ENCODE data around the gene STX1B. TPM values are rescaled to one million over a fixed set of nuclear protein-coding genes. Genes with fewer than 3 reads are reported as not detected.

Gene STX1B
- total RNA-seq, 1 donor from 2014 or later: 1.4 TPM

DNA sequence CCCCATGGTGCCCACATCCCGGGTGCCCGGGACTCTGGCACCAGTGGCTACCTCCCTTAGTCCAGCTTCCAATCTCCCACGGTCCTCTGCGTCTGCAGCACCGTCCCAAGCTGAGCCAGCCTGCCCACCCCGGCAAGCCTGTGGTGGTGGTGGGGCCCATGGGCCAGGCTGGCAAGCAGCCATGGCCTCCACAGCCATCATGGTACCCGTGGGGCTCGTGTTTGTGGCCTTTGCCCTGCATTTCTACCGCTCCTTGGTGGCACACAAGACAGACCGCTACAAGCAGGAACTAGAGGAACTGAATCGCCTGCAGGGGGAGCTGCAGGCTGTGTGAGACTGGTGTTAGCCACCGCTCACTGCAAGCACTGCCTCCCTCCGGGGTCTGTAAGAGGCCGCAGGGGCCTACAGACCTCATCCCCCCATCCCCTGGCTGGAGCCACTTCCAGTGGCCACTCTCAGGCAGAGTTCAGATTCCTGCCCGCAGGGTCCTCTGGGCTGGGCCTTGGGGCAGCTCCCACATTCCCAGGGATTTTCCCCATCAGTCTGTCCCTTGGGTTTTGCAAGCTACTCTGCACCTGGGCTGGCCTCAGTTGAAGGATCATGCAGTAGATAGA, 56.8 kb downstream of the STX1B start:
- no peaks in the 10 kb centered on the region for H3K9me3 Mint-ChIP-seq (ENCODE audit: low read depth)
- H3K4me3 Mint-ChIP-seq (ENCODE audit: unreplicated experiment): no peak overlapping the region
- H3K27ac Mint-ChIP-seq (ENCODE audit: unreplicated experiment): peak overlapping the region; percentile 51
- peaks cover 39% of the 10 kb centered on the region for H3K4me1 Mint-ChIP-seq (ENCODE audit: low read depth)
- no peaks in the 10 kb centered on the region for H3K27me3 Mint-ChIP-seq (ENCODE audit: low read depth)
- H3K36me3 Mint-ChIP-seq (ENCODE audit: low read depth): no peaks in the 10 kb centered on the region
- TF ChIP-seq, protein P1, sequence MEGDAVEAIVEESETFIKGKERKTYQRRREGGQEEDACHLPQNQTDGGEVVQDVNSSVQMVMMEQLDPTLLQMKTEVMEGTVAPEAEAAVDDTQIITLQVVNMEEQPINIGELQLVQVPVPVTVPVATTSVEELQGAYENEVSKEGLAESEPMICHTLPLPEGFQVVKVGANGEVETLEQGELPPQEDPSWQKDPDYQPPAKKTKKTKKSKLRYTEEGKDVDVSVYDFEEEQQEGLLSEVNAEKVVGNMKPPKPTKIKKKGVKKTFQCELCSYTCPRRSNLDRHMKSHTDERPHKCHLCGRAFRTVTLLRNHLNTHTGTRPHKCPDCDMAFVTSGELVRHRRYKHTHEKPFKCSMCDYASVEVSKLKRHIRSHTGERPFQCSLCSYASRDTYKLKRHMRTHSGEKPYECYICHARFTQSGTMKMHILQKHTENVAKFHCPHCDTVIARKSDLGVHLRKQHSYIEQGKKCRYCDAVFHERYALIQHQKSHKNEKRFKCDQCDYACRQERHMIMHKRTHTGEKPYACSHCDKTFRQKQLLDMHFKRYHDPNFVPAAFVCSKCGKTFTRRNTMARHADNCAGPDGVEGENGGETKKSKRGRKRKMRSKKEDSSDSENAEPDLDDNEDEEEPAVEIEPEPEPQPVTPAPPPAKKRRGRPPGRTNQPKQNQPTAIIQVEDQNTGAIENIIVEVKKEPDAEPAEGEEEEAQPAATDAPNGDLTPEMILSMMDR (IDR thresholded peaks at IDR 0.05): peak; percentile 88
- no peak for DNase-seq (ENCODE audit: low spot score)

DNA sequence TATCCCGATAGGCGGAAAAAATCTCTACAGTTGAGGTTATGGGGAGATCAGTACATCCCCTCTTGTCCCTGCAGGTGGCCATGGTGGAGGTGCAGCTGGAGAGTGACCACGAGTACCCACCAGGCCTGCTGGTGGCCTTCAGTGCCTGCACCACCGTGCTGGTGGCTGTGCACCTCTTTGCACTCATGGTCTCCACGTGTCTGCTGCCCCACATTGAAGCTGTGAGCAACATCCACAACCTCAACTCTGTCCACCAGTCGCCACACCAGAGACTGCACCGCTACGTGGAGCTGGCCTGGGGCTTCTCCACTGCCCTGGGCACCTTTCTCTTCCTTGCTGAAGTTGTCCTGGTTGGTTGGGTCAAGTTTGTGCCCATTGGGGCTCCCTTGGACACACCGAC, 57.3 kb downstream of the STX1B start:
- TF ChIP-seq, protein P1 (IDR thresholded peaks at IDR 0.05): no peak
- no peak overlapping the region for H3K4me3 Mint-ChIP-seq (ENCODE audit: unreplicated experiment)
- no peaks in the 10 kb centered on the region for H3K27me3 Mint-ChIP-seq (ENCODE audit: low read depth)
- H3K4me1 Mint-ChIP-seq (ENCODE audit: low read depth): peaks cover 36% of the 10 kb centered on the region
- H3K36me3 Mint-ChIP-seq (ENCODE audit: low read depth): no peaks in the 10 kb centered on the region
- H3K27ac Mint-ChIP-seq (ENCODE audit: unreplicated experiment): no peak overlapping the region
- no peak for DNase-seq (ENCODE audit: low spot score)
- H3K9me3 Mint-ChIP-seq (ENCODE audit: low read depth): no peaks in the 10 kb centered on the region

DNA sequence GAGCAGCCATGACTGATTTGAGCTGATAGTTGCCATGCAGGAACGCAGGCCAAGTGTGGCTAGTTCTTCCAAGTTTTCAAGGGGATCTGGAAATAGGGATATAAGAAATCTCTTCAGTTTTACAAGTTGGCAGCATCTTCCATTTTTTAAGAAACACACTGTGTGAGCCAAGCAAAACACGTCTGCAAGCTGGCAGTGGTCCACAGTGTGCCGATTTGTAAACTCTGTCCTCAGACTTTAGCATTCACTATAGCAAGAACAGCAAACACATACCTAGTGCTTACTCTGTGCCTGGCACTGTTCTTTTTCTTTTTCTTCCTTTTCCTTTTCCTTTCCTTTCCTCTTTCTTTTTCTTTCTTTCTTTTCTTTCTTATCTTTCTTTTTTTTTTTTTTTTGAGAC, 58.7 kb downstream of the STX1B start:
- peak overlapping the region; percentile 74 for H3K27ac Mint-ChIP-seq (ENCODE audit: unreplicated experiment)
- no peaks in the 10 kb centered on the region for H3K9me3 Mint-ChIP-seq (ENCODE audit: low read depth)
- no peak overlapping the region for H3K4me3 Mint-ChIP-seq (ENCODE audit: unreplicated experiment)
- DNase-seq (ENCODE audit: low spot score): no peak
- no peaks in the 10 kb centered on the region for H3K36me3 Mint-ChIP-seq (ENCODE audit: low read depth)
- H3K27me3 Mint-ChIP-seq (ENCODE audit: low read depth): no peaks in the 10 kb centered on the region
- TF ChIP-seq, protein P1 (IDR thresholded peaks at IDR 0.05): no peak
- peaks cover 39% of the 10 kb centered on the region for H3K4me1 Mint-ChIP-seq (ENCODE audit: low read depth)

DNA sequence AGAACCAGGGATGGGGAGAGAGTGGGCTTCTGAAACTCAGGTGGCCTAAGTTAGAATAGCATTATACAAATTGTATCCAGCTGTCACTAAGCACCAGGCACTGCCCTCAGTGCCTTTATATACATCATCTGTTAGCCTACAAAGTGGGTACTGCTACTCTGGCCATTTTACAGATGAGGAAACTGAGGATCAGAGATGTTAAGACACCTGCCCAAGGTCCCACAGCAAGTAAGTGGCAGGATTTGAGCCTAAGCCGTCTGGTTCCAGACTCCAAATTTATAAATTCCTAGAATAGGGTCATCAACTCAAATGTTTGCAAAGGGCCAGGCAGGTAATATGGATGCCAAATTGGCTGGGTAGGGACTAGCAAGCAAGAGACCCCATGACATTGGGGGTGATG, 59.2 kb downstream of the STX1B start:
- Mint-ChIP-seq H3K36me3 (ENCODE audit: low read depth) (peaks cover 2% of the 10 kb centered on the region), H3K27ac (ENCODE audit: unreplicated experiment) (peak overlapping the region; percentile 74), H3K27me3 (ENCODE audit: low read depth) (no peaks in the 10 kb centered on the region), H3K9me3 (ENCODE audit: low read depth) (no peaks in the 10 kb centered on the region), H3K4me3 (ENCODE audit: unreplicated experiment) (no peak overlapping the region), H3K4me1 (ENCODE audit: low read depth) (peaks cover 39% of the 10 kb centered on the region)
- TF ChIP-seq, protein P1 (IDR thresholded peaks at IDR 0.05): no peak
- DNase-seq (ENCODE audit: low spot score): no peak

DNA sequence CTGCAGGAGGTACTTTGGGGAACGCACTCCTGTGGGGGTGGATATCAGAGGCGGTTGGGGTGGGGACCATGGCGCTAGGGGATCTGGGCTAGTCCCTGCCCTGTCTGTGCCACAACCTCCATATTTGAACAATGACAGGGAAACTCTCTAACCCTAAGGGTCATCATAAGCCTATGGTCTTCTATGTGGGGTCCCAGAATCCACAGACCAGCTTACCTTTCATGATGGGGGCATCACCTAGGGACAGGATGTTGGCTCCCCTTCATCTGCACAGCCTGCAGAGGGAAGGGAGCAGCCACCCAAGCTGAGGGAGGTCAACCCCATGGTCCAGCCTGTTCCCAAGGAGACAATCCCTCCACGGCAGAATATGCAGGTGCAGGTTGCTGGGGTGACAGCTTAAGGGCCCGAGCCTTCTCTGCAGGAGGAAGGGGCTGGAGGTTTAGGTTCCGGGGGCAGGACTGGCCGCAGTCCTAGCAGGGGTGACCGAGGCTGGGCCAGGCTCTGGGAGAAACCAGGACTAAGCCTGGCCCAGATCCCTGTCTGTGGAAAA, 59.8 kb downstream of the STX1B start:
- H3K4me3 Mint-ChIP-seq (ENCODE audit: unreplicated experiment): peak overlapping the region; percentile 86
- H3K4me1 Mint-ChIP-seq (ENCODE audit: low read depth): peaks cover 39% of the 10 kb centered on the region
- H3K9me3 Mint-ChIP-seq (ENCODE audit: low read depth): no peaks in the 10 kb centered on the region
- H3K36me3 Mint-ChIP-seq (ENCODE audit: low read depth): peaks cover 2% of the 10 kb centered on the region
- peak overlapping the region; percentile 79 for H3K27ac Mint-ChIP-seq (ENCODE audit: unreplicated experiment)
- no peak for DNase-seq (ENCODE audit: low spot score)
- H3K27me3 Mint-ChIP-seq (ENCODE audit: low read depth): no peaks in the 10 kb centered on the region
- TF ChIP-seq, protein P1 (IDR thresholded peaks at IDR 0.05): no peak
